IMR-90 (cell line): ENCODE results near the gene WLS. TPM values are rescaled to one million over a fixed set of nuclear protein-coding genes. Genes with fewer than 3 reads are reported as not detected.

Experiments used
- ATAC-seq: fragments of 200-7000 bp; cut with Tn5 transposase; 2 replicates; pipeline ENCODE4 v1.9.1; 2020; ENCODE audit warnings: low read depth, mild to moderate bottlenecking, moderate library complexity
- BruUV-seq: library from RNA; stranded (reverse); fragments of 400-500 nt; replicated peaks from 2 replicates; lab custom pipeline; 2021; lab: Mats Ljungman, UMichigan
- CTCF ChIA-PET: fragments of 300-600 bp; formaldehyde crosslinking; extraction: SDS; loops from one replicate; lab custom pipeline; 2021; ENCODE audit warnings: antibody characterized with exemption; lab: Yijun Ruan, JAX
- POLR2A ChIA-PET: fragments of 300-600 bp; sonication (Branson Sonifier 250); formaldehyde crosslinking; loops from one replicate; lab custom pipeline; 2022; ENCODE audit warnings: antibody characterized with exemption; ENCODE audit not compliant: unreplicated experiment; lab: Charles Lee
- DNase-seq: peaks from one replicate; pipeline ENCODE4 v3.0.0; 2013
- H2AFZ ChIP-seq: replicated peaks from 2 replicates; pipeline ENCODE3; 2013; ENCODE audit warnings: low read length, mild to moderate bottlenecking; ENCODE audit not compliant: poor library complexity
- H2AK5ac ChIP-seq: 2 replicates; pipeline ENCODE4 v1.6.1; 2013; ENCODE audit warnings: low read depth, low read length, inconsistent platforms
- H2AK9ac ChIP-seq: replicated peaks from 2 replicates; pipeline ENCODE3; 2013; ENCODE audit warnings: mild to moderate bottlenecking, low read depth, low read length, moderate library complexity; ENCODE audit not compliant: poor library complexity
- H2BK120ac ChIP-seq: 2 replicates; pipeline ENCODE4 v1.6.1; 2013; ENCODE audit warnings: low read depth, low read length, inconsistent platforms
- H2BK15ac ChIP-seq: 3 replicates; pipeline ENCODE4 v1.6.1; 2013; ENCODE audit warnings: low read depth, low read length, inconsistent platforms
- H2BK20ac ChIP-seq: 2 replicates; pipeline ENCODE4 v1.6.1; 2013; ENCODE audit warnings: low read depth, mild to moderate bottlenecking, inconsistent platforms, low read length, moderate library complexity
- H2BK5ac ChIP-seq: 2 replicates; pipeline ENCODE4 v1.6.1; 2013; ENCODE audit warnings: mild to moderate bottlenecking, low read depth, low read length, inconsistent platforms; ENCODE audit not compliant: poor library complexity, severe bottlenecking
- H3K14ac ChIP-seq: replicated peaks from 2 replicates; pipeline ENCODE4 v1.6.1; 2013; ENCODE audit warnings: low read depth, low read length, inconsistent platforms
- H3K18ac ChIP-seq: 2 replicates; pipeline ENCODE4 v1.6.1; 2013; ENCODE audit warnings: low read depth, low read length, control low read depth
- H3K23ac ChIP-seq: 2 replicates; pipeline ENCODE4 v1.6.1; 2013; ENCODE audit warnings: low read depth, low read length, inconsistent platforms
- H3K27ac ChIP-seq: 2 replicates; pipeline ENCODE4 v1.5.1; 2013; ENCODE audit warnings: mild to moderate bottlenecking, control low read depth, low read length; ENCODE audit not compliant: insufficient read depth
- H3K27me3 ChIP-seq: 2 replicates; pipeline ENCODE4 v1.6.1; 2013; ENCODE audit warnings: low read length; ENCODE audit not compliant: control insufficient read depth, insufficient read depth
- H3K36me3 ChIP-seq: 2 replicates; pipeline ENCODE4 v1.6.1; 2013; ENCODE audit warnings: low read length, mixed read lengths; ENCODE audit not compliant: control insufficient read depth, insufficient read depth
- H3K4ac ChIP-seq: 2 replicates; pipeline ENCODE4 v1.6.1; 2013; ENCODE audit warnings: low read depth, low read length, inconsistent platforms
- H3K4me1 ChIP-seq: 2 replicates; pipeline ENCODE4 v1.6.1; 2013; ENCODE audit warnings: low read length, mixed read lengths; ENCODE audit not compliant: control insufficient read depth, insufficient read depth
- H3K4me2 ChIP-seq: 2 replicates; pipeline ENCODE4 v1.6.1; 2013; ENCODE audit warnings: low read depth, mild to moderate bottlenecking, control low read depth, low read length, moderate library complexity
- H3K4me3 ChIP-seq: 2 replicates; pipeline ENCODE4 v1.5.1; 2013; ENCODE audit warnings: low read depth, mild to moderate bottlenecking, control low read depth, low read length, moderate library complexity; ENCODE audit not compliant: insufficient read depth
- H3K56ac ChIP-seq: 2 replicates; pipeline ENCODE4 v1.6.1; 2013; ENCODE audit warnings: low read length, inconsistent platforms; ENCODE audit not compliant: insufficient read depth; ENCODE audit errors: extremely low read depth
- H3K79me1 ChIP-seq, 2 experiments: 2 replicates each; pipeline ENCODE4 v1.6.1; 2013; ENCODE audit warnings: low read length in 2 of 2, inconsistent platforms in 1 of 2, low read depth in 1 of 2
- H3K9ac ChIP-seq: 2 replicates; pipeline ENCODE4 v1.6.1; 2013; ENCODE audit warnings: low read depth, low read length, control low read depth
- H3K9me1 ChIP-seq: 2 replicates; pipeline ENCODE4 v1.6.1; 2013; ENCODE audit warnings: low read length, inconsistent platforms; ENCODE audit not compliant: insufficient read depth
- H3K9me3 ChIP-seq: 2 replicates; pipeline ENCODE4 v1.6.1; 2013; ENCODE audit warnings: low read length; ENCODE audit not compliant: control insufficient read depth, insufficient read depth
- H4K20me1 ChIP-seq: 2 replicates; pipeline ENCODE4 v1.6.1; 2013; ENCODE audit warnings: low read length, inconsistent platforms; ENCODE audit not compliant: insufficient read depth
- H4K5ac ChIP-seq: 2 replicates; pipeline ENCODE4 v1.6.1; 2013; ENCODE audit warnings: mild to moderate bottlenecking, low read depth, low read length, control low read depth
- H4K8ac ChIP-seq, 2 experiments: 2 replicates each; pipeline ENCODE4 v1.6.1; 2013; ENCODE audit warnings: low read depth in 2 of 2, low read length in 2 of 2, control low read depth in 1 of 2, inconsistent platforms in 1 of 2
- H4K91ac ChIP-seq: 2 replicates; pipeline ENCODE4 v1.6.1; 2013; ENCODE audit warnings: low read depth, low read length, inconsistent platforms; ENCODE audit not compliant: insufficient read depth
- BHLHE40 ChIP-seq: fragments of 150-350 bp; IDR thresholded peaks from 2 replicates; pipeline ENCODE4 v1.6.1; 2016; ENCODE audit warnings: mild to moderate bottlenecking, low read depth, low read length
- CEBPB ChIP-seq: IDR thresholded peaks from 2 replicates; pipeline ENCODE4 v1.6.1; 2012; ENCODE audit warnings: low read depth, low read length, improper control_type of control experiment
- CHD1 ChIP-seq: IDR thresholded peaks from 2 replicates; pipeline ENCODE4 v1.6.1; 2012; ENCODE audit warnings: low read depth, low read length, improper control_type of control experiment
- FOS ChIP-seq: fragments of 150-350 bp; IDR thresholded peaks from 2 replicates; pipeline ENCODE4 v1.6.1; 2016; ENCODE audit warnings: low read depth, low read length
- MAFK ChIP-seq: IDR thresholded peaks from 2 replicates; pipeline ENCODE4 v1.6.1; 2012; ENCODE audit warnings: low read depth, low read length, improper control_type of control experiment
- MAZ ChIP-seq: IDR thresholded peaks from 2 replicates; pipeline ENCODE4 v1.6.1; 2012; ENCODE audit warnings: low read depth, mild to moderate bottlenecking, low read length, improper control_type of control experiment, moderate library complexity, borderline replicate concordance
- POLR2A ChIP-seq: IDR thresholded peaks from 2 replicates; pipeline ENCODE4 v1.6.1; 2012; ENCODE audit warnings: mild to moderate bottlenecking, low read depth, low read length
- RAD21 ChIP-seq: IDR thresholded peaks from 2 replicates; pipeline ENCODE4 v1.6.1; 2012; ENCODE audit warnings: low read length, improper control_type of control experiment
- RCOR1 ChIP-seq: IDR thresholded peaks from 2 replicates; pipeline ENCODE4 v1.6.1; 2012; ENCODE audit warnings: mild to moderate bottlenecking, low read length, improper control_type of control experiment; ENCODE audit not compliant: insufficient replicate concordance
- RFX5 ChIP-seq: IDR thresholded peaks from 2 replicates; pipeline ENCODE4 v1.8.0; 2012; ENCODE audit warnings: low read depth, mild to moderate bottlenecking, low read length, moderate library complexity
- WGBS, 2 experiments: methylation state at CpG; one replicate each; pipeline versions ENCODE4 v1.1.5 to v1.1.7; 2013; ENCODE audit warnings: missing lambda C conversion rate in 2 of 2; ENCODE audit not compliant: insufficient read length in 1 of 2; ENCODE audit errors: extremely low coverage in 2 of 2; 5-methylcytosine and 5-hydroxymethylcytosine counted together
- dilution Hi-C: fragments of 300-500 bp; cut with HindIII; formaldehyde crosslinking; loops from one replicate; pipeline ENCODE4 v1.14.3; 2018; ENCODE audit warnings: low sequenced_read_pairs; ENCODE audit not compliant: unreplicated experiment
- in situ Hi-C: fragments of 300-500 bp; cut with MboI; formaldehyde crosslinking; loops from 3 replicates; pipeline ENCODE4 v1.14.3; 2019; ENCODE audit warnings: low sequenced_read_pairs, inconsistent platforms, mixed read lengths
- intact Hi-C: fragments of 100-400 bp; cut with micrococcal nuclease; formaldehyde crosslinking; loops from 2 replicates; pipeline ENCODE4 v1.10.0; 2022
- polyA plus RNA-seq, 3 experiments: library from polyadenylated mRNA; depleted of rRNA; stranded (reverse); fragments of >200 nt; gene quantifications; 2 replicates each; pipeline ENCODE4 v1.2.3, GENCODE V29; 2012; ENCODE audit warnings: low replicate concordance in 1 of 3
- total RNA-seq: library from RNA; depleted of rRNA; stranded (reverse); fragments of >200 nt; gene quantifications from 2 replicates; pipeline ENCODE4 v1.2.3, GENCODE V29; 2012
- TF ChIP-seq, protein P1 (sequence below): conservative IDR thresholded peaks from 2 replicates; pipeline ENCODE4 v1.5.1; 2012; ENCODE audit warnings: mild to moderate bottlenecking, low read depth, low read length, improper control_type of control experiment
- TF ChIP-seq, protein P2 (sequence below): fragments of 150-350 bp; IDR thresholded peaks from 2 replicates; pipeline ENCODE4 v1.6.1; 2016; ENCODE audit warnings: low read depth, mild to moderate bottlenecking, low read length, moderate library complexity, borderline replicate concordance
- TF ChIP-seq, protein P3 (sequence below): fragments of 150-350 bp; IDR thresholded peaks from 2 replicates; pipeline ENCODE4 v1.6.1; 2017; ENCODE audit warnings: mild to moderate bottlenecking, antibody characterized with exemption, low read length, low read depth

WLS gene
- total and polyA plus RNA-seq, 2 of the 4 experiments (the other 2 are of a cell fraction): 152 to 157 TPM

DNA sequence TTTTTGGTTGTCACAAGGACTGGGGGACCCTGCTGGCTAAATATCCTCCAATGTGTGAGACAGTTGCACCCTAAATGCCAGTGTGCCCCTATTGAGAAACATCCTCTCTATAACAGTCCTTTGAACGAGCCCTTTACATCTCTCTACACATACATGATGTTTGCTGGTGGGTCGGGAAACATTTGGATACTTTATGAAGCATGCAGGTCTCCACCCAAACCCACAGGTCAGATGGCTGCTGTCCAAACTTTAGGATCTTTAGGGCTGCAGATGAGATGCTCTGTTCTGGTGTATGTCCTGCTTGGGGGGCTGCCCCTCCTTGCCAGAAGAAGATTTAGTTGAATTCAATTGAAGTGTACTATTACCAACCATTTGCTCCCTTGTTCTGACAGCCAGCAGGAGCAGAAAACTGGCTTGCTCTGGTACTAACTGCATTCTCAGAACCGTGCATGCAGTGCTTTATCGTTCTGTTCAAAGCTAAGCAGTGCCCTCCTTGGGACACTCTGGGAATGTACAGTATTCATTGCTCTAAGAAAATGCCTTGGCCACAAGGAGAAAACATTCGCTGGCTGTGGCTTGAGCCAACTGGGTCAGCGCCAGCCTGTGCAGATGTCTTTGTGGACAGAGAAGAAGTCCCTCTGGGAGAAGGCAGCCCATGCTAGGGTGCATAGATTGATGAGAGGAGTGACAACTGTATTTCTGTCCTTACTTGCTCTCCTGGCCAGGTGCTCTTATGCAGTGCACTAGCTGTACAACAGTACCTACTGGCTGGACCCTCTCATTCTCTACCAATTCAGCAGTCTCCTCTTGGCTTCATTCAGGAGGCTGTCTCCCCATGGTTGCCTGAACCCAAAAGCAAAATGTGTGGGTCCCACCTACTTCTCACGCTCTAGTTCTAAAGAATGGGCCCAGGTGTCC is 120.5 kb downstream of the WLS start:
- CTCF ChIA-PET: interaction anchor here (0.5 to 1.9 kb wide), 2 partner anchors 227 to 261 kb away, joined by 3 to 8 read pairs; no protein-coding TSS in a partner anchor
- H3K4me2 ChIP-seq: no peak overlapping the region
- H4K91ac ChIP-seq: no peak overlapping the region
- H2AK9ac ChIP-seq: peak overlapping the region; percentile 8
- peak overlapping the region; percentile 12; the same call in 1 of the 2 replicates for H3K4ac ChIP-seq
- no peak overlapping the region for H4K8ac ChIP-seq
- H3K9me3 ChIP-seq: no peaks in the 10 kb centered on the region
- DNase-seq (peak; percentile 93), ATAC-seq (peak; percentile 85)
- no peak overlapping the region for H2BK120ac ChIP-seq
- peak overlapping the region; percentile 1 for H2AFZ ChIP-seq
- no peaks in the 10 kb centered on the region; the same call in 1 of the 2 replicates for H4K20me1 ChIP-seq
- H3K4me3 ChIP-seq: no peak overlapping the region
- H2BK5ac ChIP-seq: no peak overlapping the region
- H3K9me1 ChIP-seq: peaks cover 16% of the 10 kb centered on the region
- BruUV-seq: no TSS peak
- no peak overlapping the region for H3K18ac ChIP-seq
- no peak overlapping the region for H3K9ac ChIP-seq
- 0 out of 3 replicates have a peak overlapping the region, but pooled peaks have one; percentile 10 for H2BK15ac ChIP-seq
- H3K56ac ChIP-seq: no peak overlapping the region
- no peak overlapping the region for H3K27ac ChIP-seq
- H4K5ac ChIP-seq: no peak overlapping the region
- intact Hi-C loops (loop anchor here (1.0 to 5.0 kb wide), 4 partner anchors 258 to 579 kb away; partner anchors contain the start of gene GADD45A), in situ Hi-C loops (loop anchor here (25.0 kb wide), 1 partner anchor 1626 kb away; no protein-coding TSS in a partner anchor), dilution Hi-C loops (no loop called here)
- H3K79me1 ChIP-seq: no peaks in the 10 kb centered on the region
- no peak overlapping the region; the same call in 1 of the 2 replicates for H3K14ac ChIP-seq
- H2BK20ac ChIP-seq: no peak overlapping the region
- WGBS, 2 experiments: no CpG with 5 or more reads among the region's 7 CpGs
- no peaks in the 10 kb centered on the region for H3K27me3 ChIP-seq
- H3K23ac ChIP-seq: no peak overlapping the region
- H3K36me3 ChIP-seq: no peaks in the 10 kb centered on the region
- H3K4me1 ChIP-seq: peaks cover 9% of the 10 kb centered on the region
- peak overlapping the region; percentile 20 for H2AK5ac ChIP-seq
- POLR2A ChIA-PET: no interaction called here
- no peak for TF ChIP-seq RCOR1
- TF ChIP-seq, protein P1, sequence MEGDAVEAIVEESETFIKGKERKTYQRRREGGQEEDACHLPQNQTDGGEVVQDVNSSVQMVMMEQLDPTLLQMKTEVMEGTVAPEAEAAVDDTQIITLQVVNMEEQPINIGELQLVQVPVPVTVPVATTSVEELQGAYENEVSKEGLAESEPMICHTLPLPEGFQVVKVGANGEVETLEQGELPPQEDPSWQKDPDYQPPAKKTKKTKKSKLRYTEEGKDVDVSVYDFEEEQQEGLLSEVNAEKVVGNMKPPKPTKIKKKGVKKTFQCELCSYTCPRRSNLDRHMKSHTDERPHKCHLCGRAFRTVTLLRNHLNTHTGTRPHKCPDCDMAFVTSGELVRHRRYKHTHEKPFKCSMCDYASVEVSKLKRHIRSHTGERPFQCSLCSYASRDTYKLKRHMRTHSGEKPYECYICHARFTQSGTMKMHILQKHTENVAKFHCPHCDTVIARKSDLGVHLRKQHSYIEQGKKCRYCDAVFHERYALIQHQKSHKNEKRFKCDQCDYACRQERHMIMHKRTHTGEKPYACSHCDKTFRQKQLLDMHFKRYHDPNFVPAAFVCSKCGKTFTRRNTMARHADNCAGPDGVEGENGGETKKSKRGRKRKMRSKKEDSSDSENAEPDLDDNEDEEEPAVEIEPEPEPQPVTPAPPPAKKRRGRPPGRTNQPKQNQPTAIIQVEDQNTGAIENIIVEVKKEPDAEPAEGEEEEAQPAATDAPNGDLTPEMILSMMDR: peak; percentile 83
- no peak for TF ChIP-seq MAFK
- 0 out of 2 replicates have a peak, but pooled peaks have one; percentile 23 for TF ChIP-seq MAZ
- peak; percentile 95 for TF ChIP-seq RAD21
- TF ChIP-seq CHD1: no peak
- TF ChIP-seq RFX5: no peak
- TF ChIP-seq CEBPB: no peak
- no peak for TF ChIP-seq FOS
- TF ChIP-seq, protein P2, sequence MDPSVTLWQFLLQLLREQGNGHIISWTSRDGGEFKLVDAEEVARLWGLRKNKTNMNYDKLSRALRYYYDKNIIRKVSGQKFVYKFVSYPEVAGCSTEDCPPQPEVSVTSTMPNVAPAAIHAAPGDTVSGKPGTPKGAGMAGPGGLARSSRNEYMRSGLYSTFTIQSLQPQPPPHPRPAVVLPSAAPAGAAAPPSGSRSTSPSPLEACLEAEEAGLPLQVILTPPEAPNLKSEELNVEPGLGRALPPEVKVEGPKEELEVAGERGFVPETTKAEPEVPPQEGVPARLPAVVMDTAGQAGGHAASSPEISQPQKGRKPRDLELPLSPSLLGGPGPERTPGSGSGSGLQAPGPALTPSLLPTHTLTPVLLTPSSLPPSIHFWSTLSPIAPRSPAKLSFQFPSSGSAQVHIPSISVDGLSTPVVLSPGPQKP: no peak
- 0 out of 2 replicates have a peak, but pooled peaks have one; percentile 30 for TF ChIP-seq POLR2A
- peak; percentile 4; the same call in 1 of the 2 replicates for TF ChIP-seq BHLHE40
- TF ChIP-seq, protein P3, sequence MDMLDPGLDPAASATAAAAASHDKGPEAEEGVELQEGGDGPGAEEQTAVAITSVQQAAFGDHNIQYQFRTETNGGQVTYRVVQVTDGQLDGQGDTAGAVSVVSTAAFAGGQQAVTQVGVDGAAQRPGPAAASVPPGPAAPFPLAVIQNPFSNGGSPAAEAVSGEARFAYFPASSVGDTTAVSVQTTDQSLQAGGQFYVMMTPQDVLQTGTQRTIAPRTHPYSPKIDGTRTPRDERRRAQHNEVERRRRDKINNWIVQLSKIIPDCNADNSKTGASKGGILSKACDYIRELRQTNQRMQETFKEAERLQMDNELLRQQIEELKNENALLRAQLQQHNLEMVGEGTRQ: no peak
